GM12865 (cell line): ENCODE data around the gene IL21R.
A peak's percentile ranks its signal among the peaks of the same experiment; 100 is the strongest.
"Not testable (repeated sequence)": the region's sequence is repeated elsewhere in the genome, so short reads cannot be mapped to it uniquely, and the experiment has no call there.

Source experiments
- DNase-seq: peaks from one replicate; pipeline ENCODE4 v3.0.0; 2010; ENCODE audit warnings: low read depth
- H3K4me3 ChIP-seq: 2 replicates; pipeline ENCODE4 v1.5.1; 2011; ENCODE audit warnings: mild to moderate bottlenecking, low read depth, low read length, control low read depth
- TF ChIP-seq, protein P1 (sequence below): IDR thresholded peaks from 2 replicates; pipeline ENCODE4 v1.5.1; 2011; ENCODE audit warnings: low read length, control low read depth, low read depth, inconsistent platforms; ENCODE audit not compliant: insufficient read depth; ENCODE audit errors: missing control alignments

IL21R gene

GRCh38 chr16:27392671-27393070, 9.3 kb upstream of the IL21R start:
- TF ChIP-seq, protein P1, sequence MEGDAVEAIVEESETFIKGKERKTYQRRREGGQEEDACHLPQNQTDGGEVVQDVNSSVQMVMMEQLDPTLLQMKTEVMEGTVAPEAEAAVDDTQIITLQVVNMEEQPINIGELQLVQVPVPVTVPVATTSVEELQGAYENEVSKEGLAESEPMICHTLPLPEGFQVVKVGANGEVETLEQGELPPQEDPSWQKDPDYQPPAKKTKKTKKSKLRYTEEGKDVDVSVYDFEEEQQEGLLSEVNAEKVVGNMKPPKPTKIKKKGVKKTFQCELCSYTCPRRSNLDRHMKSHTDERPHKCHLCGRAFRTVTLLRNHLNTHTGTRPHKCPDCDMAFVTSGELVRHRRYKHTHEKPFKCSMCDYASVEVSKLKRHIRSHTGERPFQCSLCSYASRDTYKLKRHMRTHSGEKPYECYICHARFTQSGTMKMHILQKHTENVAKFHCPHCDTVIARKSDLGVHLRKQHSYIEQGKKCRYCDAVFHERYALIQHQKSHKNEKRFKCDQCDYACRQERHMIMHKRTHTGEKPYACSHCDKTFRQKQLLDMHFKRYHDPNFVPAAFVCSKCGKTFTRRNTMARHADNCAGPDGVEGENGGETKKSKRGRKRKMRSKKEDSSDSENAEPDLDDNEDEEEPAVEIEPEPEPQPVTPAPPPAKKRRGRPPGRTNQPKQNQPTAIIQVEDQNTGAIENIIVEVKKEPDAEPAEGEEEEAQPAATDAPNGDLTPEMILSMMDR = no peak
- no peak overlapping the region for H3K4me3 ChIP-seq
- no peak for DNase-seq

DNA sequence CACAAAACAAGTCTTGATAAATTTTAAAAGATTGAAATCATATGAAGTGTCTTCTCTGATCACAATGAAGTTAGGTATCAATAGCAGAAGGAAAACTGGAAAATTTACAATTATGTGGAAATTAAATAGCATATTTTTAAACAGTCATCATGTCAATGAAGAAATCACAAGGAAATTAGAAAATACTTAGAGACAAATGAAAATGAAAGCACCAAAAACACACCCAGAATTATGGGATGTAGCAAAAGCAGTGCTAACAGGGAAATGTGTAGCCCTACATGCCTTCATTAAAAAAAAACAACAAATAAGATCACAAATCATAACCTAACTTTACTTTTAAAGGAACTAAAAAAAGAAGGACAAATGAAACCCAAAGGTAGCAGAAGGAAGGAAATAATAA, 7.5 kb upstream of the IL21R start:
- TF ChIP-seq, protein P1 = no peak
- H3K4me3 ChIP-seq = no peak overlapping the region
- no peak for DNase-seq

GRCh38 chr16:27398341-27398893, 3.6 kb upstream of the IL21R start:
- not testable (repeated sequence) for H3K4me3 ChIP-seq

GRCh38 chr16:27398894-27399853, 2.8 kb upstream of the IL21R start:
- no peak overlapping the region for H3K4me3 ChIP-seq
- TF ChIP-seq, protein P1 = no peak
- DNase-seq = peak; percentile 90

More at GRCh38 chr16:27398341-27398893, 3.6 kb upstream of the IL21R start:
- peak; percentile 59 for DNase-seq

- TF ChIP-seq, protein P1 = no peak
- H3K4me3 ChIP-seq = no peak overlapping the region
- no peak for DNase-seq
Measured at GRCh38 chr16:27399969-27400368, 2.0 kb upstream of the IL21R start.

DNA sequence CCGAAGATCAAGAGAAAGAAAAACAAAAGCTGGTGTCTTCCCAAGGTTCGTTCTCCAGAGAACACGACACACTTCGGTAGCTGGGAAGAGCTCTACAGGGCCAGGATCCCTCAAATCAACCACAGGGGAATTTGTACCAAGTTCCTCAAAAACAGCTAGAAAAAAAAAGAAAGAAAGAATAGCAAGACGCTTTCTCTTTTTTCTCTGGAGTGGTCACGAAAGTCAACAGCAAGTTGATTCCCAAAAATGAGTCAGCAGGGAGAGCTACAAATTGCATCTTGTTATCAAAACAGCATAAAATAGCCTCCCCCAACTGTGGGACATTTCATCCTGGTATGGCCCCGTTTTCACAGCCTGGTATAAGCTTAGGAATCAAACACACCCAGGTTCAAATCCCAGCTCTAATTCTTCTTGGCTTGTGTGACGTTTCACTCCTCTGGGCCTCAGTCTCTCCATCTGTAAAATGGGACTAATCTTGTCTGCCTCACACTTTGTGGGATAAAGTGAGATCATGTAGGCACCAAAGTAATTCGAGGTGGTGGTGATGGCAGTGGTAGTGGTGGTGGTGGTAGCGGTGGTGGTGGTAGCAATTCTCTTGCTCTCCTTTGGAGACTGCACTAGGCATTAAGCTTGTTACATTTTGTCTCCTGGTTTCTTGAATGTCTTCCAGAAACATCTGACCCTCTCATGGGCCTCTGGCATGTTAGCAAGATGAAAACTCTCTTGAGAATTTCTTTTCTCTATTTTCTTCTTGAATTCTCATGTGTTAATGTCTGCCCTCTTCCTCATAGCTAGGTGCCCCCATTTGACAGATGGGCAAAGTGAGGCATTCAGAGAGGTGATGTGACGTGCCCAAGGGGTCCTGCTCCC, 988 bp upstream of the IL21R start:
- peak overlapping the region; percentile 89 for H3K4me3 ChIP-seq
- TF ChIP-seq, protein P1 = no peak
- no peak for DNase-seq

GRCh38 chr16:27402569-27402963, 592 bp downstream of the IL21R start:
- TF ChIP-seq, protein P1 = no peak
- H3K4me3 ChIP-seq = peak overlapping the region; percentile 89
- DNase-seq = no peak
